Esophagus muscularis mucosa (tissue), 3 donors: ENCODE results near the gene SLCO3A1.

Source experiments
- CTCF ChIP-seq, 3 experiments: fragments of 200-600 bp in 2 of 3; fragments of 450-650 bp in 1 of 3; sonication (generic) in 2 of 3; IDR thresholded peaks; one replicate each; pipeline ENCODE4 v1.5.1; 2017 to 2019; ENCODE audit warnings: antibody characterized with exemption in 3 of 3, mild to moderate bottlenecking in 2 of 3, moderate library complexity in 1 of 3
- POLR2A ChIP-seq: fragments of 450-650 bp; IDR thresholded peaks from one replicate; pipeline ENCODE4 v1.6.1; 2017; ENCODE audit warnings: antibody characterized with exemption, moderate library complexity, mild to moderate bottlenecking, low read depth

- TF ChIP-seq POLR2A (no peak), CTCF (IDR thresholded peaks at IDR 0.05) (no peak)
These were observed 150.1 kb downstream of the SLCO3A1 start for GRCh38 chr15:92003515-92004067.
